ENCODE data around the gene GLT8D2. TPM values are rescaled to one million over a fixed set of nuclear protein-coding genes. Genes with fewer than 3 reads are reported as not detected.

Gene GLT8D2
- total RNA-seq: 10 to 100 TPM; 21.1 to 38.4 (median 32.9) TPM
- 10 to 100 TPM; 45.8 to 65.2 TPM for polyA plus RNA-seq
- long read RNA-seq, donor 1, transcript GLT8D2-201 (11 exons, 1,880 nt): major isoform, 136 of 234 reads
- long read RNA-seq, donor 1, partial matches to known transcripts: 77 of 234 reads
- long read RNA-seq, donor 1, other reads (novel, unspliced or antisense): 17 of 234 reads
- long read RNA-seq, donor 2, partial matches to known transcripts: 0 of 3 reads
- long read RNA-seq, donor 2, other reads (novel, unspliced or antisense): 0 of 3 reads
- long read RNA-seq, donor 3, transcript GLT8D2-201 (11 exons, 1,880 nt): major isoform, 44 of 63 reads
- long read RNA-seq, donor 3, partial matches to known transcripts: 9 of 63 reads
- long read RNA-seq, donor 3, other reads (novel, unspliced or antisense): 10 of 63 reads

DNA sequence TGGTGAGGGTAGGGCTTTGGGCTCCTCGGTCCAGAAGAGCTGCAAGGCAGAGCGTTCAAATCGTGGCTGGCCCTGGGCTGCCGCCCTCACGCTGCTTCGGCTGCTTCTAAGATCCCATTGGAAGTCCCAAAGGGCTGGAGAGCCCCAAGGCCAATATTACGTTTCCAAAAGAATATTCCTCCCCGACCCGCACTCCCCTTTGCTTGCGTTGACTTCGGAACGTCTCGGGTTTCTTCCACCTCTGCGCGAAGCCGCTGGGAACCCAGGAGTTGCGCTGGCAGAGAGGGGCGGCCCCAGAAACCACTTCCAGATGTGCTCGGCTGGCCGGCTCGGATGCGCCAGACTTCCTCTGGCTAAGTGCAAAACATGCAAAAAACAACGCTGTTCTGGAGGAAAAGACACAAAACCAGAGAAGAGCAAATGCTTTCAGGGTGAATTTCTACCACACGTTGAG is at the start of gene GLT8D2:
TSS of gene GLT8D2 (minus strand) at position 285 of the 454 bp plus-strand sequence. CDS start 30,539 bp downstream, outside the sequence.
- intact Hi-C loops (cut with DNase I): loop anchor here in 1 of 4 donors (10.0 kb wide), 1 partner anchor 55 kb away; no protein-coding TSS in a partner anchor
- Histone ChIP-seq H3K9me3 (no peaks in the 10 kb centered on the region), H3K27ac (peak within 1 kb of the TSS in 1 of 2 donors; percentile 82), H3K27me3 (no peaks in the 10 kb centered on the region), H3K4me1 (ENCODE audit: insufficient read depth) (peaks cover 11% of the 10 kb centered on the region), H3K4me3 (peak within 1 kb of the TSS; percentile 49), H3K36me3 (no peaks in the 10 kb centered on the region)
- peak; percentile 71 to 83 (median 74) for DNase-seq
- TF ChIP-seq, protein P1, sequence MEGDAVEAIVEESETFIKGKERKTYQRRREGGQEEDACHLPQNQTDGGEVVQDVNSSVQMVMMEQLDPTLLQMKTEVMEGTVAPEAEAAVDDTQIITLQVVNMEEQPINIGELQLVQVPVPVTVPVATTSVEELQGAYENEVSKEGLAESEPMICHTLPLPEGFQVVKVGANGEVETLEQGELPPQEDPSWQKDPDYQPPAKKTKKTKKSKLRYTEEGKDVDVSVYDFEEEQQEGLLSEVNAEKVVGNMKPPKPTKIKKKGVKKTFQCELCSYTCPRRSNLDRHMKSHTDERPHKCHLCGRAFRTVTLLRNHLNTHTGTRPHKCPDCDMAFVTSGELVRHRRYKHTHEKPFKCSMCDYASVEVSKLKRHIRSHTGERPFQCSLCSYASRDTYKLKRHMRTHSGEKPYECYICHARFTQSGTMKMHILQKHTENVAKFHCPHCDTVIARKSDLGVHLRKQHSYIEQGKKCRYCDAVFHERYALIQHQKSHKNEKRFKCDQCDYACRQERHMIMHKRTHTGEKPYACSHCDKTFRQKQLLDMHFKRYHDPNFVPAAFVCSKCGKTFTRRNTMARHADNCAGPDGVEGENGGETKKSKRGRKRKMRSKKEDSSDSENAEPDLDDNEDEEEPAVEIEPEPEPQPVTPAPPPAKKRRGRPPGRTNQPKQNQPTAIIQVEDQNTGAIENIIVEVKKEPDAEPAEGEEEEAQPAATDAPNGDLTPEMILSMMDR (IDR thresholded peaks at IDR 0.05): no peak
- no peak for TF ChIP-seq EP300 (IDR thresholded peaks at IDR 0.05)
- TF ChIP-seq POLR2A (IDR thresholded peaks at IDR 0.05): no peak
- 0 to 1% (median 1%) methylated on average over 24 of the region's 24 CpGs for WGBS, 3 donors

DNA sequence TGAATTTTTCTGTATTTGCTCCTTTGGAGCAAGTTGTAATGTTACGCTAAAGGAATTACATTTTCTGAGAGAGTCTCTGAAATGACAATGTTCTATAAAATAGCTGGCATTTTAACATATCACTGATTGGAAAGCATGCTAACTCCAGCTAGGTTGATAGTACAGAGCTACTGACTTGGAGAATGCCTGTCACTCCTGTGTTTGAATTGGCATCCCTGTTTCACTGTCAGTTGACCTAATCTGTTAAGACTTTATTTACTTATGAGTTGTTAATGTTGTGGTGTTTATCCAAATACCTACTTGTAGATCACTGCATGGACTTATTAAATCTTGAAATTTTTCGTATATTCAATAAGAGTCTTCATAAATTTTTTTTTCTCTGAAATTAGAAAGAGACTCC is 48.0 kb upstream of the GLT8D2 start:
- Histone ChIP-seq H3K9me3 (no peaks in the 10 kb centered on the region), H3K4me1 (ENCODE audit: insufficient read depth) (no peaks in the 10 kb centered on the region), H3K36me3 (no peaks in the 10 kb centered on the region), H3K27ac (no peak overlapping the region), H3K4me3 (no peak overlapping the region), H3K27me3 (no peaks in the 10 kb centered on the region)
- TF ChIP-seq POLR2A (IDR thresholded peaks at IDR 0.05): no peak
- TF ChIP-seq EP300 (IDR thresholded peaks at IDR 0.05): no peak
- TF ChIP-seq, protein P1 (IDR thresholded peaks at IDR 0.05): no peak
- DNase-seq: no peak
- 93 to 95% (median 94%) methylated on average over 2 of the region's 2 CpGs for WGBS, 3 donors
- intact Hi-C loops (cut with DNase I): no loop called here

DNA sequence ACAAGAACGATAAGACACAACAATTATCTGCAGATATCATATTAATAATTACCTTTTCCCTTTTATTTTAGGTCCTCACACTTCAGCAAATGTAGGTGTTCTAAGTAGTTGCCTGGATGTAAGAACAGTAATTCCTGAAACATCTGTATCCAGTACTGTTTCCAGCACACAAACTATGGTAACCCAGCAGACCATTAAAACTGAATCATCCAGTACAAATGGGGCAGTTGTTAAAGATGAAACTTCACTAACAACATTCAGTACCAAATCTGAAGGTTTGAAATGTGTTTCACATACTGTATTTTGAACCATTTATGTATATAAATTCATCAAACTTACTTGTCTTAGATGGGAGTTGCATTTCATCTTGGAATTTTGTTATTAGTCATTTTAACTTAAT is 45.3 kb upstream of the GLT8D2 start:
- Histone ChIP-seq H3K27me3 (no peaks in the 10 kb centered on the region), H3K9me3 (no peaks in the 10 kb centered on the region), H3K4me1 (ENCODE audit: insufficient read depth) (no peaks in the 10 kb centered on the region), H3K4me3 (no peak overlapping the region), H3K36me3 (no peaks in the 10 kb centered on the region), H3K27ac (no peak overlapping the region)
- intact Hi-C loops (cut with DNase I): no loop called here
- TF ChIP-seq POLR2A (IDR thresholded peaks at IDR 0.05) (no peak), EP300 (IDR thresholded peaks at IDR 0.05) (no peak)
- TF ChIP-seq, protein P1 (IDR thresholded peaks at IDR 0.05): no peak
- DNase-seq: no peak
- WGBS, 3 donors: 79 to 88% (median 88%) methylated on average over 1 of the region's 1 CpG

GRCh38 chr12:104094284-104094683 is 44.3 kb upstream of the GLT8D2 start:
- intact Hi-C loops (cut with DNase I): no loop called here
- no peaks in the 10 kb centered on the region for H3K36me3 ChIP-seq
- WGBS, 3 donors: 96 to 99% (median 98%) methylated on average over 3 of the region's 3 CpGs
- H3K4me1 ChIP-seq (ENCODE audit: insufficient read depth): no peaks in the 10 kb centered on the region
- DNase-seq: no peak
- TF ChIP-seq EP300 (IDR thresholded peaks at IDR 0.05) (no peak), POLR2A (IDR thresholded peaks at IDR 0.05) (no peak)
- TF ChIP-seq, protein P1 (IDR thresholded peaks at IDR 0.05): no peak
- H3K4me3 ChIP-seq: no peak overlapping the region
- H3K27me3 ChIP-seq: no peaks in the 10 kb centered on the region
- no peaks in the 10 kb centered on the region for H3K9me3 ChIP-seq
- H3K27ac ChIP-seq: no peak overlapping the region

Data from ovary (tissue), 10 donors.